ENCODE results near the gene COG5. TPM values are rescaled to one million over a fixed set of nuclear protein-coding genes. Genes with fewer than 3 reads are reported as not detected.

Gene COG5
- total and polyA plus RNA-seq, 2 of the 8 experiments (the other 6 are each of a cell fraction or from before 2014, with no cell fraction given): 10.5 to 28.1 TPM

GRCh38 chr7:107291434-107291833, 272.3 kb downstream of the COG5 start:
- Histone ChIP-seq H2BK120ac (replicated peaks; ENCODE audit: low read depth, low read length) (no peak overlapping the region), H3K36me3 (ENCODE audit: control insufficient read depth in 2 of 4, insufficient read depth in 4 of 4, low read length in 3 of 4) (peaks cover 0 to 4% (median 0%) of the 10 kb centered on the region in 4 experiments; a peak in 1 of 8 replicates), H3K79me1 (ENCODE audit: low read depth, low read length) (no peaks in the 10 kb centered on the region), H3K23me2 (ENCODE audit: low read depth, low read length) (no peaks in the 10 kb centered on the region), H3K9ac (replicated peaks in 1 of 4; ENCODE audit: extremely low read depth in 1 of 4, low read depth in 3 of 4, low read length in 3 of 4) (no peak overlapping the region), H2BK12ac (ENCODE audit: low read depth, low read length) (no peak overlapping the region), H3K79me2 (ENCODE audit: control insufficient read depth in 1 of 2, insufficient read depth in 2 of 2, low read length in 2 of 2) (no peaks in the 10 kb centered on the region), H4K20me1 (replicated peaks in 1 of 2; ENCODE audit: control insufficient read depth in 1 of 2, insufficient read depth in 2 of 2, low read length in 2 of 2) (peaks cover 0 to 2% of the 10 kb centered on the region in 2 experiments), H3K27me3 (replicated peaks in 1 of 4; ENCODE audit: control insufficient read depth in 3 of 4, extremely low read depth in 1 of 4, insufficient read depth in 3 of 4, low read length in 3 of 4) (no peaks in the 10 kb centered on the region), H3K4me2 (ENCODE audit: insufficient read depth in 1 of 2, low read depth in 2 of 2, low read length in 2 of 2) (no peak overlapping the region), H3K23ac (ENCODE audit: insufficient read length) (no peak overlapping the region), H3K27ac (ENCODE audit: low read depth, low read length) (no peak overlapping the region), H4K8ac (ENCODE audit: extremely low read depth, insufficient read depth, low read length) (no peak overlapping the region), H2AK5ac (ENCODE audit: low read depth, low read length) (no peak overlapping the region), H2BK15ac (ENCODE audit: low read length) (no peak overlapping the region), H3K56ac (replicated peaks; ENCODE audit: insufficient read length, low read depth, low read length) (no peak overlapping the region), H2AFZ (ENCODE audit: low read length) (no peak overlapping the region), H3K4me3 (ENCODE audit: extremely low read depth in 1 of 4, insufficient read depth in 2 of 4, low read depth in 3 of 4, low read length in 4 of 4) (no peak overlapping the region), H2BK5ac (ENCODE audit: low read depth, low read length) (no peak overlapping the region), H3K4me1 (replicated peaks in 1 of 4; ENCODE audit: control insufficient read depth in 3 of 4, insufficient read depth in 4 of 4, low read length in 3 of 4) (no peaks in the 10 kb centered on the region), H4K91ac (replicated peaks; ENCODE audit: insufficient read length, low read length) (no peak overlapping the region), H3K4ac (replicated peaks; ENCODE audit: insufficient read length, low read depth, low read length) (no peak overlapping the region), H3K14ac (ENCODE audit: insufficient read length) (no peak overlapping the region), H2BK20ac (ENCODE audit: low read length) (no peak overlapping the region), H4K5ac (ENCODE audit: insufficient read length, low read depth, low read length) (no peak overlapping the region), H3K9me3 (ENCODE audit: insufficient read depth in 2 of 2, low read depth in 1 of 2, low read length in 1 of 2) (no peaks in the 10 kb centered on the region), H3K18ac (ENCODE audit: extremely low read depth, low read length) (no peak overlapping the region)
- DNase-seq (ENCODE audit: low read depth in 1 of 2, low spot score in 2 of 2) (no peak), FAIRE-seq (no peak)
- TF ChIP-seq ASH2L (IDR thresholded peaks at IDR 0.05; ENCODE audit: low read length) (no peak), RNF2 (IDR thresholded peaks at IDR 0.05; ENCODE audit: borderline replicate concordance, low read depth, low read length, missing control alignments, poor library complexity, severe bottlenecking) (no peak), NANOG (IDR thresholded peaks at IDR 0.05; ENCODE audit: insufficient read depth, low read depth, low read length, poor library complexity, severe bottlenecking) (no peak), JUND (IDR thresholded peaks at IDR 0.05; ENCODE audit: low read length) (no peak), CREB1 (IDR thresholded peaks at IDR 0.05) (no peak)
- ChIA-PET CTCF (ENCODE audit: partially characterized antibody) (interaction anchor here (0.7 kb wide), 1 partner anchor 59 kb away, joined by 3 read pairs; no protein-coding TSS in a partner anchor), POLR2A (ENCODE audit: partially characterized antibody) (no interaction called here)
- 92% methylated on average over 1 of the region's 1 CpG; no CpG with 5 or more reads in 1 of the 2 experiments for WGBS, 2 experiments (ENCODE audit: extremely low coverage in 1 of 2, insufficient coverage in 1 of 2, insufficient read length in 1 of 2, insufficient replicate concordance in 2 of 2, low coverage in 1 of 2, low lambda C conversion rate in 2 of 2, missing lambda C conversion rate in 1 of 2)
